Activated CD8-positive, alpha-beta memory T cell treated with anti-CD3 and anti-CD28 coated beads, Interleukin-2, amount 50 U/mL, for 24 hours (primary cell): ENCODE measurements around the gene TRMT44.

Experiments used
- DNase-seq: peaks from one replicate; pipeline ENCODE4 v3.0.0-alpha.2; 2020; ENCODE audit errors: extremely low read depth

TRMT44 gene

DNA sequence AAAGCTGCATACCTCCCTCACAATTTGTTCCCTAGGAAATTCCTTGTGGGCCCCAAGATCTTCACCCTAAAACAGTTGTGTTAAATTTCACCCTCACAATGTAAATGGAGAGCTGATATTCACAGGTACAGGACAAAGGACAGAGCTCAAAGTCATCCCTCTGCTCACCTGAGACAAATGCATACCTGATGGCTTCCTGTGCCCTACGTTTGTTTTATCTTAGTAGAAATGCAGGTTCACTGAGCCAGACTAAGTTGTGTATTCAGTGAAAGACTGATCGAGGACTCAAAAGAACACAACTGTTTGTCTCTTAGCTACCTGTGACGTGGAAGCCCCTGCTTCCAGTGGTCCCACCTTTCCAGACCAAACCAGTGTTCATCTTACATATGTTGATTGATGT lies 53.6 kb downstream of the TRMT44 start:
- no peak for DNase-seq

- DNase-seq = no peak
Observed at GRCh38 chr4:8494983-8495548, 54.5 kb downstream of the TRMT44 start.

DNA sequence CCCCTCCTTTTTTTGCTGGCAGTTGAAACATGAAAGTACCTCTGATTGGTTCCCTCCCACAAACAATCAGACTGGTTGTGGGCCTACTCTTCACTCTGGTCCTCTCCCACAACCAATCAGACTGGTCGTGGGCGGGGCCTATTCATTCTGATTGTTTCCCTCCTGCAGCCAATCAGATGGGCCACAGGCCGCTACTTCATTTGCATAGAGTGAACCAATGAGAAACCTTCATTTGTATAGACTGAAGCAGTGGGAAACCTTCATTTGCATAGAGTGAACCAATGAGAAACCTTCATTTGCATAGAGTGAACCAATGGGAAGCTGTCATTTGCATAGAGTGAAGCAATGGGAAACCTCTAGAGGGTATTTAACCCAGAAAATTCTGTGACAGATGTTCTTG lies 55.2 kb downstream of the TRMT44 start:
- no peak for DNase-seq

- no peak for DNase-seq
Observed at GRCh38 chr4:8497762-8498161, 57.2 kb downstream of the TRMT44 start.

DNA sequence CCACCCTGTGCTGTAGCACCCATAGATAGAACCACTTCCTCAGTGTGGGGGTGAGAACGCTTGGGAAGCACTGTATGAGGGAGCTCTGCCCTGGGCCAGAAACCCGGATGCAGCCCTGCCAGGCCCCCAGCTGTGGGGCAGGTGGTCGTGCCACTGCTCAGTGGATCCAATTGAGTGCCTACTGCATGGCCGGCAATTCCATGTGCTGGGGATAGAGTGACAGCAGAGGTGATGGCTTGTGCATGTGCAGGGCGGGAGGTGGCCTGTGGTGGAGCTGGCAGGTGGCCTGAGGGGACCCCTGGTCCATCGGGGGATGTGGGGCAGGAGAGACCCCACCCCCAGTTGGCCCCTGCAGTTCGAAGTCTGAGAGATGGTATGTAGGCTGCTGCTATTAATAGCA lies 60.4 kb downstream of the TRMT44 start:
- DNase-seq = no peak

DNA sequence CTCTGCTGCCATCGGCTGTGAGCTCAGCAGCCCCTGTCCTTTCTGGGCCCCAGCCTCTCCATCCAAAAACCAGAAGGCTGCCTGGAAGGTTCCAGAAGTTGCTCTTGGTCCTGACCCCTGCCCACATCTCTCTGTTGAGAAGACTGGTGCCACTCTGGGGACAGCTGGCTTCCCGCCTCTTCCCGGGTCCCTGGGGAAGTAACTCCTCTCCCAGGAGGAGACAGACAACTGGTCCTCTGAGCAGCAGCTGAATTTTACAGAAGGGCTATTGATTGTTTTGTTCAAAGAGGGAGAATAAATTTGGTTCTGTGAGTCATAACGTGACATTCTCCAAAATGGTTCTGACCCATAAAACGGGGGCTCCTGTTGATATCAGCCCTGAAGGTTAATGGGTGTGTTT lies 61.2 kb downstream of the TRMT44 start:
- DNase-seq = no peak

DNA sequence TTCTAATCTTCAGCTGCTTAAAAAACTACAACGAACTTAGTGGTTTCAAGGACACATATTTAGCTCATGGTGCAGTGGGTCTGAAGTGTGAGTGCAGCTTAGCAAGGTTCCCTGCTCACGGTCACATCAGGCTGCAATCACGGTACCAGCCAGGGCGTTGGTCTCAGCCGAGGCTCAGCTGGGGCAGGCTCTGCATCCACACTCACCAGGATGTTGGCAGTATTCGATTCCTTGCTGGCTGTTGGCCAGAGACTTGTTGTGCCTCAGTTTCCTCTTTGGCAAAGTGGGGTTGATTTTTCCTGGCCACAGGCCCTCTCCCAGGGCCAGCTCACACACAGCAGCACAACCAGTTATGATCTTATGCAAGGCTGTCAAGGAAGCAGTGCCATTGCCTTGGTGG lies 61.8 kb downstream of the TRMT44 start:
- DNase-seq = no peak

DNA sequence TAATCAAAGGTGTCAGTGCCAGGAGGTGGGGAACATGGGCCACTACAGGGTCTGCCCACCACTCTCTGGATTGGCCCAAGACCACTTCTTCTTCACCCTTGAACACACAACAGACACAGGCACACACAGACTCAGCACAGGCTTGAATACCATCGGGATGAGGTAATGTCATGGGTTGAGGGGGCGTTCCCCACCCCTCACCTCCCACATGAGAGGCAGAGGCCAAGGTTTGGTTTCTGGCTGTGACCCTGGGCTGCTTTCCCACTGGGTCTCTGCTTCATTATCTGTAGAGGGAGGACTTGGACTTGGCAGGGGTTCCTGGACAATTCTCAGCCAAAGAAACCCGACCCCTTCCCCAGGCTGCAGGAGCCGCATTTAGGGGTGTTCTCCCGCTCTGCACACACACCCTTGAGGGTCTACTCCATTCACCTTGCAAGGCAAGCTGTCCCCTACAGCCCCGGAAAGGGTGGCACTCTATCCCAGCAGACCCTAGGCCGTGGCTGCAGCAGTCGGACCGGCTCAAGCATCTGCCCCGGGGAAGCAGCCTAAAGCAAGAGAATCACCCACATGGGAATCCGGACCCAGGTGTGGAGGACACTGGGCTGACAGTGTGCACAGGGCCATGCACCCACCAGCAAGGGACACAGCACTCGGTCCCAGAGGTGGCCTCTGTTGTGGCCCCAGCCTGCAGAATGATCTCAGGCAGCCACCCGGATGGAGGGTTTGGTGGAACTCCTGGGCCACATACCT lies 62.4 kb downstream of the TRMT44 start:
- DNase-seq = no peak

DNA sequence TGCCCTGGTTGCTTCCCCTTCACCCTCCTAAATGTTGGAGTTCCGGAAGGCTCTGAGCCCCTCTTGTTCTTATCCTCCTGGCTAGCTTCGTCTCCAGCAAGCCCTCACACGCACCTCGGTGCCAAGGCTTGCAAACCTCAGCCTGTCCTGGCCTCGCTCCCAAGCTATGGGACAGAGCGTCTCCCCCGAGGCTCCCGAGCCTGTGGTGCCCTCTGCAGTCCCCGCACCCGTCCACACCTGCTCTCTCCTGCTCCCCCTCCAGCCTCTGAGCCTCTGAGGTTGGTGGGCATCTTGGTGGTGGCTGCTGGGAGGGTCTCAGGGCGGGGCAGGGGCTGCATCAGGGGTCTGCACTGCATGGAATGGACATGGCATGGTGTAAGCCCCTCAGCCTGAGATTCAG lies 63.2 kb downstream of the TRMT44 start:
- DNase-seq = no peak

DNA sequence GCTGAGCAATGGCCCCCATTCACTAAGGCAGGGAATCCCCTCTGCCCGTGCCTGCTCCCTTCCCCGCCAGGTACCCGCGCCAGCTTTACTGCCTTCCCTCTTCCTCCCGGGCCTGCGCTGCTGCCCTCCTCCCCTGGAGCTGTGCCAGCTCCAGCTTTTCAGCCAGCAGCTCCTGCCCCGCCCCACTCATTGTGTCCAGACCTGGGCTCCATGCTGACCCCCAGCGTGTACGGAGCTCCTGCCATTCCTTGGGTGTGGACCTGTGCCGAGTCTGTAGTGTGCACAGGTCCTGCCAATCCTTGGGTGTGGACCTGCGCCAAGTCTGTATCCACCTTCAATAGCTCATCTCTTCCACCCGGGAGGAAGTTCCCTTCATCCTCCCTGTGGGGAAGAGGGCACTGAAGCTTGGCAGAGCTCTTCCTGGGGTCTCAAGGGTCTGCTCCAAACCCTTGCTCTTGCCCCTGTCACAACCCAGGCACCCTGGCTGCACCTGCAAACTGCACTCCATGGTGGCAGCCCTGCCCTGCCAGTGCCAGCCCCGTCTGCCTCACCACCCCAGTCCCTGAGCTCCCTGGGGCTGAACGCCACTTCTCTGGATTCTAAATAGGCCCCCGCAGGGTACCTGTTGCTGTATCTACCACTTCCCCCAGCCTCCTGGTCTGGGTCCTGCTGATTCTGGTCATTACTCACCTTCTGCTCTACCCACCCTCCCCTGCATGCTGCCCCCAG lies 63.9 kb downstream of the TRMT44 start:
- DNase-seq = no peak

DNA sequence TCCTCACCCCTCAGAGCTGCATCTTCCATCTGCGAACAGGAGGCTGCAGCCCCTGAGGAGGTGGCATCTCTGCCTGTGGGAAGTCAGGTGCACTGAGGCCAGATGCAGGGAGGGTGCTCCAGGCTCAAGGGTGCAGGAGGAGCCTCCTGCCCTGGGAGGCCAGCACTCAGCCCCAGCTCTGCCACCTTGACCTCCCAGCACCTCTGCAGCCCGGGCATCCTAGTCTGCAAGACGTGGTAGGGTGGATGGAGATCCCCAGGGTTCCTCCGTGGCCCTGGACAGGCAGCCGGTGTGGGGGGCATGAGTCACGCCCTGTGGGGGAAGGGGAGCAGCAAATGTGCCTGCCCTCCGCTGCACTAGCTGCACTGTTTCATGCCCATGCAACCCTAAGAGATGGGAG lies 64.7 kb downstream of the TRMT44 start:
- DNase-seq = no peak

- no peak for DNase-seq
Observed at GRCh38 chr4:8506006-8506372, 65.4 kb downstream of the TRMT44 start.

DNA sequence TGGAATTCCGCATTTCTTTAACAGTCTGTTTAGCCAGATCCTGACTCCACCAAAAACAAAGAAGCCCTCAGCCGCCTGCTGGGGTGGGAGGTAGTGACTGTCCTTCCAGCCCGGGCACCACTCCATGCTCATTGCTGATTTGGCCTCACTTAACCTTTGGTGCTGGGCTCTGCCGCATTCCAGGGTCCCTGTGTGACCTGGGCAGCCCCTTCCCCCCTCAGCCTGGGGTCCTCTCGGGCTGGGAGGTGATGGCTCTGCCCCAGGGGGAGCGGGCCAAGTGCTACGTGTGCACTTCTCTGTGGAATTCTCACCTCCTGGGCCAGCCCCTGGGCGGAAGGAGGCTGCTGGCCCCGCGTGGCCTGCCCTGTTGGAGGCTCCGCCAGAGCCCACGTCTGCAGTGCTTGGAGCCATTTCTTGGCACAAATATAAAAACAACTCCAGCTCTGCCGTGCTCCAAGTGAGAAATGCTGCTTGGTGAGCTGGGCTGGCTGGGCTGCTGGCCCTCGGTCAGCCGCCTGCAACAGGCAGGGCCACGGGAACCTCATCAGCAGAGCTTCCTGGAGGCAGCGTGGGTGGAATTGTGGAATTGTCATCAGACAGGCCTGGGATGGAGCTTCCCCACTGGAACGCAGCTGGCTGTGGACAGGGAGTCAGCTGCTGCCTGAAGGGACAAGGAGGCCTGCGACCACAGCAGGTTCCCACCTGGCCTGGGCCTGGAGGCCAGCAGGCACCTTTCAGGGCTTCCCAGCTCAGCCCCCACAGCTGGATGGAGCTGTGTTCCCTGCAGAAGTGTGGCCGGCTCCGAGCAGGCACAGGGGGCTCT lies 66.0 kb downstream of the TRMT44 start:
- no peak for DNase-seq

DNA sequence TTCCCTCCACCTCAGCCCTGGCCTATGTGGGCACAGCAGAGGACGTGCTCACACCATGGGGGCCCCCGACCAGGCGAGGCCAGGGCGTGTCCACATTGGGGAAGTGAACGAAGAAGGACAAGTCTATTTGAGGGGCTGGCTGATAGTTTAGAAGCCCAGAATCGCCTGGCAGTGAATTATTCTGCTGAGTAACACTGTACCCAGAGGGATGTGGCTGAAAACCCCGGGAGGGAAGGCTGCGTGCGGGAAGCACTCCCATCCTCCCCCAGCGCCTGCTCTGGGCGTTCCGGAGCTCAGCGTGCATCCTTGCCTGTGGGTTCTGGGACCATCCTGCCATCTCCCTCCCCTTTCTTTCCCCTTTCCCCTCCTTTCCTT lies 66.6 kb downstream of the TRMT44 start:
- DNase-seq = no peak

- DNase-seq = no peak
Observed at GRCh38 chr4:8507624-8508023, 67.0 kb downstream of the TRMT44 start.

GRCh38 chr4:8508266-8508665 lies 67.7 kb downstream of the TRMT44 start:
- no peak for DNase-seq

- no peak for DNase-seq
Observed at GRCh38 chr4:8508740-8509139, 68.2 kb downstream of the TRMT44 start.

DNA sequence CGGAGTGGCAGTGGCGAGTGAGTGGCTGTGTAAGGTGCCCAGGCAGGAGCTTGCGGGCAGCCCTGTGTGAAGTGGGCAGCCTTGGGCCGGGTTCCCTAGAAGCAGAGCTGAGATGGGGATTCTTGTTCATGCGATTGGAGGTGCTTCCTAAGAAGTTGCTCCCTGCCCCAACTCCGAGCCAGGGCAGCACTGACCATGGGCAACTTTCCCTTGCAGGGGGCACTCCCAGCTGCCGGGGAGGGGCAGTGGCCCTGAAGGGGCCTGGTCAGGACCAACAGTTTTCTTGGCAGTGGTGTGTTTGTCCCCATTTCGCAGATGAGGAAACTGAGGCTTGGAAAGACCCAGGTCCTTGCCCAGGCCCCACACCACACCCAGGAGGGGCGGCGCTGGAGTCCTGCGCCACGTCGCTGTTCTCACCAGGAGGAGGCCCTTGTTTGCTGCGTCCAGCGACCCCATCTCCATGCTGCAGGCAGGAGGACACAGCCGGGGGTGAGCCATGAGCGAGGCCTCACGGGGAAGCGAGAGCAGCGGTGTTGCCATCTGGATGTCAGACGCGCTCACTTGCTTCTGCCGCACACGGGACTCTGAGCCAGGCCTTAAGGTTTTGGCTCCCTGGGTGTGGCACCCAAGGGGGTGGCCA lies 68.9 kb downstream of the TRMT44 start:
- no peak for DNase-seq

- no peak for DNase-seq
Observed at GRCh38 chr4:8510191-8510590, 69.6 kb downstream of the TRMT44 start.

- DNase-seq = no peak
Observed at GRCh38 chr4:8510611-8511285, 70.2 kb downstream of the TRMT44 start.

- DNase-seq = no peak
Observed at GRCh38 chr4:8512510-8512909, 71.9 kb downstream of the TRMT44 start.
